Mesothelial cell of epicardium (in vitro differentiated cells): ENCODE results near the gene TPCN1. TPM values are rescaled to one million over a fixed set of nuclear protein-coding genes. Genes with fewer than 3 reads are reported as not detected.
A peak's percentile ranks its signal among the peaks of the same experiment; 100 is the strongest.

ENCODE experiments used
- DNase-seq, 2 experiments: peaks; one replicate each; pipeline ENCODE4 v3.0.0; 2021; ENCODE audit warnings: low spot score in 2 of 2; ENCODE audit not compliant: unreplicated experiment in 2 of 2
- H3K27ac Mint-ChIP-seq: 2 replicates; pipeline ENCODE4 v1.8.0; 2021; ENCODE audit warnings: mixed read lengths
- H3K27me3 Mint-ChIP-seq: 2 replicates; pipeline ENCODE4 v1.8.0; 2021; ENCODE audit warnings: low read depth, mixed read lengths
- H3K36me3 Mint-ChIP-seq: 2 replicates; pipeline ENCODE4 v1.8.0; 2021; ENCODE audit warnings: mixed read lengths
- H3K4me1 Mint-ChIP-seq: 2 replicates; pipeline ENCODE4 v1.8.0; 2021; ENCODE audit warnings: mixed read lengths
- H3K4me3 Mint-ChIP-seq: 2 replicates; pipeline ENCODE4 v1.8.0; 2021; ENCODE audit warnings: mild to moderate bottlenecking, moderate library complexity, mixed read lengths
- H3K9me3 Mint-ChIP-seq: 2 replicates; pipeline ENCODE4 v1.8.0; 2021; ENCODE audit warnings: mixed read lengths
- total RNA-seq: library from RNA; stranded (reverse); gene quantifications from 3 replicates; pipeline ENCODE4 v1.2.1, GENCODE V29; 2021
- TF ChIP-seq, protein P1 (sequence below): fragments of 200-600 bp; sonication (generic); IDR thresholded peaks from one replicate; pipeline ENCODE4 v1.5.0; 2021; ENCODE audit warnings: antibody characterized with exemption; ENCODE audit not compliant: unreplicated experiment

TPCN1 gene
- total RNA-seq, 1 donor from 2014 or later: 40.0 TPM

DNA sequence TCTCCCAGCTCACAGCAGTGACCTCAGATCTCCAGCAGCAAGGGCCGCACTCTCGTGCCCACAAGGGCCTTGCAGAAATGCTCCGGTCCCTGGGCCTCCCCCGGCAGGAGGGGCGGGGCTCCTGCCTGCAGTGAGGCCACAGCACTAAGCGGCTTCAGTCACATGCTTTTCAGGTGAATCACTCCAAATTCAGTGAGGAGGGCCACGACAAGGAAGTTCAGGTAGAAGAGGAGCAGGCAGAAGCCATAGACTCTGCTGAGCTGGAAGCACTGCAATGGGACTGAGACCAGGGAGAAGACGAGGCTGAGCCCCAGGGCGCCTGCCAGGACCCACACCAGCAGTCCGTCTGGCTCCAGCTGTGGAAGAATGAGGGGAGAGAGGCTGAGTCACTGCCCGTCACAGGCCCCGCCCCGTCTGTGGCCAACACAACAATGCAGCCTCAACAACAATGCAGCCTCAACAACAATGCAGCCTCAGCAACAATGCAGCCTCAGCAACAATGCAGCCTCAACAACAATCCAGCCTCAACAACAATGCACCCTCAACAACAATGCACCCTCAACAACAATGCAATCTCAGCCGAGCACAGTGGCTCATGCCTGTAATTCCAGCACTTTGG lies 78.5 kb downstream of the TPCN1 start:
- Mint-ChIP-seq H3K4me1 (peaks cover 13% of the 10 kb centered on the region), H3K36me3 (peaks cover 7% of the 10 kb centered on the region), H3K27me3 (no peaks in the 10 kb centered on the region), H3K9me3 (no peaks in the 10 kb centered on the region), H3K4me3 (peak overlapping the region; percentile 26), H3K27ac (peak overlapping the region; percentile 85)
- no peak for DNase-seq
- TF ChIP-seq, protein P1, sequence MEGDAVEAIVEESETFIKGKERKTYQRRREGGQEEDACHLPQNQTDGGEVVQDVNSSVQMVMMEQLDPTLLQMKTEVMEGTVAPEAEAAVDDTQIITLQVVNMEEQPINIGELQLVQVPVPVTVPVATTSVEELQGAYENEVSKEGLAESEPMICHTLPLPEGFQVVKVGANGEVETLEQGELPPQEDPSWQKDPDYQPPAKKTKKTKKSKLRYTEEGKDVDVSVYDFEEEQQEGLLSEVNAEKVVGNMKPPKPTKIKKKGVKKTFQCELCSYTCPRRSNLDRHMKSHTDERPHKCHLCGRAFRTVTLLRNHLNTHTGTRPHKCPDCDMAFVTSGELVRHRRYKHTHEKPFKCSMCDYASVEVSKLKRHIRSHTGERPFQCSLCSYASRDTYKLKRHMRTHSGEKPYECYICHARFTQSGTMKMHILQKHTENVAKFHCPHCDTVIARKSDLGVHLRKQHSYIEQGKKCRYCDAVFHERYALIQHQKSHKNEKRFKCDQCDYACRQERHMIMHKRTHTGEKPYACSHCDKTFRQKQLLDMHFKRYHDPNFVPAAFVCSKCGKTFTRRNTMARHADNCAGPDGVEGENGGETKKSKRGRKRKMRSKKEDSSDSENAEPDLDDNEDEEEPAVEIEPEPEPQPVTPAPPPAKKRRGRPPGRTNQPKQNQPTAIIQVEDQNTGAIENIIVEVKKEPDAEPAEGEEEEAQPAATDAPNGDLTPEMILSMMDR: no peak

DNA sequence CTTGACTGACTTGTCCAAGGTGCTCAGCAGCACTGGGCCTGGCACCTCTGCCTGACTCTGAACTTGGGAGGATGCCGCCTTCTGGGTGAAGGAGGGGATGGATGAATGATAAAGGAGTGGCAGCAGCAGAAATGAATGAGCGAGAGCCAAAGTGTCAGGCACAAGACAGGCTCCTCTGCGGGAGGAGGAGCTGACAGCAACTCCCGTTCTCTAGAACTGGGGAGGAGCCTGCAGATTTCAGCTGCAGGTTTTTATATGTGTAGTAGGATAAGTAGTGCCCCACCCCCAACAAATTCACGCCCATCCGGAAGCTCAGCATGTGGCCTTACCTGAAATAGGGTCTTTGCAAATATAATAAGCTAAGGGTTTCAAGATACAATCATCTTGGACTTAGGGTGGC lies 80.5 kb downstream of the TPCN1 start:
- H3K4me1 Mint-ChIP-seq: peaks cover 13% of the 10 kb centered on the region
- H3K4me3 Mint-ChIP-seq: no peak overlapping the region
- peaks cover 13% of the 10 kb centered on the region for H3K36me3 Mint-ChIP-seq
- TF ChIP-seq, protein P1: no peak
- no peaks in the 10 kb centered on the region for H3K27me3 Mint-ChIP-seq
- no peak for DNase-seq
- H3K27ac Mint-ChIP-seq: no peak overlapping the region
- H3K9me3 Mint-ChIP-seq: no peaks in the 10 kb centered on the region

DNA sequence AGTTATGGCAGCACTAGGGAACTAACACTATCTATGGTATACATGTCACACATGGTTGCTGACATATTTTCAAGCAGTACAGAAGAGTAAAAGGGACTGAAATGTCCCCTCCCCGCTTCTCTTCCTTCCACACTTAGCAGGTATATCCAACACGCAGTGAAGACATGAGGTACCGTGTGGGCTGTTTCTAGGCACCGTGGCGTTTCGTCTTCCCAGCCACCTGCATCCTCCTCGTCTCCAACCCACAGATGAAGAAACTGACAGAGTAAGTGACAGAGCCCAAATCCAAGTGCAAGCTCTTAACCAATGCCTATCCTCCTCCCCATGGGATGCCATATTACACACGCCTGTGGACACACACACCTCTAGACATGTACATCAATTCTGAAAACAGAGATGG lies 81.2 kb downstream of the TPCN1 start:
- DNase-seq: no peak
- Mint-ChIP-seq H3K4me1 (peaks cover 13% of the 10 kb centered on the region), H3K9me3 (no peaks in the 10 kb centered on the region), H3K36me3 (peaks cover 13% of the 10 kb centered on the region), H3K27ac (no peak overlapping the region), H3K27me3 (no peaks in the 10 kb centered on the region), H3K4me3 (no peak overlapping the region)
- TF ChIP-seq, protein P1: no peak

DNA sequence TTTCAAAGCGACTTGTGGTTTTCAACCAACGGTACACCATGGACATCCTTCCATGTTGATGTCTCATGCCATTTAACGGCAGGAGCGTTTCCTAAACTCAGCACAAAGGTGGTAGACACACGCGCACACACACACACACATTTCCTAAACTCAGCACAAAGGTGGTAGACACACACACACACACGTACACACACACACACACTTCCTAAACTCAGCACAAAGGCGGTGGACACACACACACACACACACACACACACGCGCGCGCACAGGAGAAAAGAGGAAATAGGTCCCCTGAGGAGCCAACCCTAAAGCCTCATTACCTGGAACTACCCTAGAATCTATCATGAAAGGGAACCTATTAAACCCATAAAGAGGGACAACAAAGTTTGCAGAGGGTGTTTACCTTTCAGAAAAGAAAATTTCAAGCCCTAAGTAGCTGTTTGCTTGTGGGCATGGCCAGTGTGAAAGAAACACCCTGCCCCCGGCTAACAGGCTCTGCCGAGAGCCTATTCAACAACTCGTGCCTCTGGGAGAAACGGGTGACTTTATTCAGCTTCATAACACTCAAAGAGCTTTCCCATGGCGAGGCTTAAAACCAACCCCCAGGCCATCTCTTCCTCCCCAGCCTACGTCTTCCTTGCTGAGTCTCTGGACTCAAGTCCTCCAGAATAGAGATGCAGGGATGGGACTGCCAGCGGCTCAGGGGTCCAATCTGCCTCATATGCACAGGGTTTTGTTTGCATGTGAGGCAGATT lies 81.8 kb downstream of the TPCN1 start:
- Mint-ChIP-seq H3K27ac (no peak overlapping the region), H3K9me3 (no peaks in the 10 kb centered on the region), H3K36me3 (peaks cover 15% of the 10 kb centered on the region), H3K4me1 (peaks cover 13% of the 10 kb centered on the region), H3K4me3 (no peak overlapping the region), H3K27me3 (no peaks in the 10 kb centered on the region)
- TF ChIP-seq, protein P1: no peak
- no peak for DNase-seq

DNA sequence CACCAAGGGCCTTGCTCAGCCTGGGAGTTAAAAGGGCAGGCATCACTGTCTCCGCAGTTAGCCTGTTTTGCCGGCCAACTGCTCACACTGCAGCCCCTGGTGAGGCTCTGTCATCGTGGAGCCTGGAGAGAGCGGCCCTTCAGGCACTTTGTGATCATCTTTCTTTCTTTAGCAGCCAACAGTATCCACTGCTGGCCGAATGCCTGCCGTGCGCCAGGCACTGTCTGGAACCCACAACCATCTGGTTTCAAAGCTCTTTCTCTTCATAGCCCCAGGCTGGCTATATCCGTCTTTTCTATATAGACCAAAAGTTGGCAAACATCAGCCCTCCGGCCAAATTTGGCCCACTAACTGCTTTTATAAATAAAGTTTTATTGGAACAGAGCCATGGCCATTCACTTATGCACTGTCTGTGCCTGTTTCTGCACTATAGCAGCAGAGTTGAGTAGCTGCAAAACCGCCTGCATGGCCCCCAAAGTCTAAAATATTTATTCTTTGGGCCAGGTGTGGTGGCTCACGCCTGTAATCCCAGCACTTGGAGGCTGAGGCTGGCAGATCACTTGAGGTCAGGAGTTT lies 84.1 kb downstream of the TPCN1 start:
- Mint-ChIP-seq H3K27me3 (no peaks in the 10 kb centered on the region), H3K27ac (no peak overlapping the region), H3K9me3 (peaks cover 1% of the 10 kb centered on the region), H3K4me1 (peaks cover 2% of the 10 kb centered on the region), H3K36me3 (peaks cover 19% of the 10 kb centered on the region), H3K4me3 (no peak overlapping the region)
- TF ChIP-seq, protein P1: no peak
- no peak for DNase-seq
